ENCODE results near the gene ADISSP.

DNA sequence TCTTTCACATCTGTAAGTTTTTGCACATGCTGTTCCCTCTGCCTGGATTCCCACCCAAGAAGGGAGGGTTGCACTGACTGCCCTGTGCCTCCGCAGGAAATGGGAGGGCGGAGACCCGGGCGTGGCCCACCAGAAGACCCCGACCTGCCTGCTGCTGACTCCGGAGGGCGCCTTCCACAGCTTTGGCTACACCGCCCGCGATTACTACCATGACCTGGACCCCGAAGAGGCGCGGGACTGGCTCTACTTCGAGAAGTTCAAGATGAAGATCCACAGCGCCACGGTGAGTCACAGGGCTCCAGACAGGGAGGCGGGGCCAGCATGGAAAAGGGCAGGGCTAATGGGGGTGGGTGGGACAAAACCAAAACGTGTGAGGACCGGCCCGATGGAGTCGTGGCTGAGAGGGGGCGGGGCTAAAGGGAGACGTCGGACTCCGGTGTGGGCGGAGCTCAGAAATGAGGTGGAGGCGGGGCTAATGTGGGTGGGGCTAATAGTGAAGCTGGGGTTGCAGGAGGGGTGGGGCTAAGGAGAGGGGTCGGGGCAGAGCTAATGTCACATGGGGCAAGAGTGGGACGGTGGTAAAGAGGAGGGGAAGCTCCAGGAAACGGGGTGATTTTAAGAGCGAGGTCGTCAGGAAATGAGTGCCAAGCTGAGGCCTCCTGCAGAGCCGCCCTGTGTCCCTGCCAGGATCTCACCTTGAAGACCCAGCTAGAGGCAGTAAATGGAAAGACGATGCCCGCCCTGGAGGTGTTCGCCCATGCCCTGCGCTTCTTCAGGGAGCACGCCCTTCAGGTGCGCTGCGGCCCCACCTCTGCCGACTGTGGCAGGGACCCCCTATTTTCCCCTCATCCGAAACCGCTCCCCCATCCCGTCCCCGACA, 22.5 kb downstream of the ADISSP start:
- TF ChIP-seq, protein P1, sequence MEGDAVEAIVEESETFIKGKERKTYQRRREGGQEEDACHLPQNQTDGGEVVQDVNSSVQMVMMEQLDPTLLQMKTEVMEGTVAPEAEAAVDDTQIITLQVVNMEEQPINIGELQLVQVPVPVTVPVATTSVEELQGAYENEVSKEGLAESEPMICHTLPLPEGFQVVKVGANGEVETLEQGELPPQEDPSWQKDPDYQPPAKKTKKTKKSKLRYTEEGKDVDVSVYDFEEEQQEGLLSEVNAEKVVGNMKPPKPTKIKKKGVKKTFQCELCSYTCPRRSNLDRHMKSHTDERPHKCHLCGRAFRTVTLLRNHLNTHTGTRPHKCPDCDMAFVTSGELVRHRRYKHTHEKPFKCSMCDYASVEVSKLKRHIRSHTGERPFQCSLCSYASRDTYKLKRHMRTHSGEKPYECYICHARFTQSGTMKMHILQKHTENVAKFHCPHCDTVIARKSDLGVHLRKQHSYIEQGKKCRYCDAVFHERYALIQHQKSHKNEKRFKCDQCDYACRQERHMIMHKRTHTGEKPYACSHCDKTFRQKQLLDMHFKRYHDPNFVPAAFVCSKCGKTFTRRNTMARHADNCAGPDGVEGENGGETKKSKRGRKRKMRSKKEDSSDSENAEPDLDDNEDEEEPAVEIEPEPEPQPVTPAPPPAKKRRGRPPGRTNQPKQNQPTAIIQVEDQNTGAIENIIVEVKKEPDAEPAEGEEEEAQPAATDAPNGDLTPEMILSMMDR (IDR thresholded peaks at IDR 0.05): no peak
- TF ChIP-seq POLR2A (IDR thresholded peaks at IDR 0.05): no peak

Data from body of pancreas (tissue), 4 donors.